Esophagus (tissue), 2 donors: ENCODE data around the gene CAPG. TPM values are rescaled to one million over a fixed set of nuclear protein-coding genes. Genes with fewer than 3 reads are reported as not detected.

Source experiments
- H3K27ac ChIP-seq, 2 donors: one replicate each; pipeline ENCODE4 v1.5.1; 2013; ENCODE audit warnings: low read depth in 2 of 2, mild to moderate bottlenecking in 2 of 2, inconsistent platforms in 1 of 2, low read length in 1 of 2, moderate library complexity in 1 of 2
- H3K27me3 ChIP-seq, 2 donors: one replicate each; pipeline ENCODE4 v1.6.1; 2013; ENCODE audit warnings: low read length in 2 of 2, control low read depth in 1 of 2, mild to moderate bottlenecking in 1 of 2; ENCODE audit not compliant: insufficient read depth in 2 of 2, control insufficient read depth in 1 of 2
- H3K36me3 ChIP-seq, 2 donors: one replicate each; pipeline ENCODE4 v1.6.1; 2013; ENCODE audit warnings: low read length in 1 of 2; ENCODE audit not compliant: control insufficient read depth in 2 of 2, insufficient read depth in 2 of 2
- H3K4me1 ChIP-seq, 2 donors: one replicate each; pipeline ENCODE4 v1.6.1; 2013; ENCODE audit warnings: low read length in 1 of 2; ENCODE audit not compliant: control insufficient read depth in 2 of 2, insufficient read depth in 2 of 2
- H3K4me3 ChIP-seq, 2 donors: one replicate each; pipeline ENCODE4 v1.5.1; 2013; ENCODE audit warnings: low read length in 2 of 2, mild to moderate bottlenecking in 2 of 2, low read depth in 1 of 2, moderate library complexity in 1 of 2
- H3K9me3 ChIP-seq, 2 donors: one replicate each; pipeline ENCODE4 v1.6.1; 2013; ENCODE audit warnings: mild to moderate bottlenecking in 2 of 2, low read depth in 1 of 2, low read length in 1 of 2, moderate library complexity in 1 of 2; ENCODE audit not compliant: control insufficient read depth in 2 of 2, insufficient read depth in 1 of 2
- WGBS, 2 donors: extraction: QIAGEN DNeasy Blood & Tissue Kit; methylation state at CpG; one replicate each; pipeline ENCODE4 v1.1.7; 2013; 5-methylcytosine and 5-hydroxymethylcytosine counted together
- polyA plus RNA-seq, 2 donors: library from polyadenylated mRNA; stranded (reverse); fragments of 200-250 nt; gene quantifications; one replicate each; pipeline ENCODE4 v1.2.3, GENCODE V29; 2013
- donor health status: healthy with polysubstance abuse.
- donor health status: Bipolar disorder and iron deficiency.

CAPG gene
- polyA plus RNA-seq, 2 donors: 273 to 297 TPM

GRCh38 chr2:85431570-85432205 lies 21.5 kb upstream of the CAPG start:
- no peaks in the 10 kb centered on the region for H3K27me3 ChIP-seq
- H3K9me3 ChIP-seq: no peaks in the 10 kb centered on the region
- H3K4me3 ChIP-seq: no peak overlapping the region
- H3K4me1 ChIP-seq: peaks cover 4 to 11% of the 10 kb centered on the region in 2 donors
- no peak overlapping the region for H3K27ac ChIP-seq
- H3K36me3 ChIP-seq: no peaks in the 10 kb centered on the region
- WGBS, 2 donors: 83% methylated on average over 10 of the region's 10 CpGs

DNA sequence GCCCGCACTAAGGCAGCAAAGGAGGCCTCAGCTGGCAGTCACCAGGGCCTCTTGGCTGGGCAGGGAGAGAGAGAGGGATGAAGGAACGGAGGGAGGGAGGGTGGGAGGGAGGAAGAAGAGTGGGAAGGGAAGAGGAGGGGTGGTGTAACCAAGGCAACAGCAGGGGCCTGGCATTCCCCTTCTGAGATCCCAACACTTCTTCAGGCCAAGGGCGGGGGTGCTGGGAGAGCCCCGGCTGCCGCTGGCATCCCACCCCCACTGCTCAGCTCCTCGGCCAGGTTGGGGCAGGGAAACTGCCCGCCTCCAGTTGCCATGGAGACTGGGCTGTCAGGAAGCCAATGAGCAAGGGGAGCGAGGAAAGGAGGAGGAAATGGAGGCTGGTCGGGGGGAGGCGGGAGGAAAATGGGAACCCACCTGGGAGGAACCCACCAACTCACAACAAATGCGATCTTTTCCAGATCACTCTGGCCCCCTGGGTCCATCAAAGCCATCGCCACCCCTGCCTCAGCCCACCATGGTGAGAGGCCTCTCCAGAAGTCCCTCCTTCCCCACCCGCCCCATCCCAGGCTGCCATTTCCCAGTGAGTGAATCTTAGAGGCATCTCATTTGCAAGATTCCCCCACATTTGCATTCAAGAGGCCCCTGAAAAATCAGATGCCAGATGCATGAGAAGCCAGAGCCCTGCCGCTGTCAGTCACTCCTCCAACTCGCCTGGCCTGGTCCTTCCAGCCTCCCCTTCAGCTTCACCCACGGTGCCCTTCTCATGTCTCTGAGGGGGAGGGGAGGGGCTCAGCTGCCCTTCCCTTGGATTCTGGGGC lies 20.8 kb upstream of the CAPG start:
- H3K4me3 ChIP-seq: no peak overlapping the region
- H3K27me3 ChIP-seq: no peaks in the 10 kb centered on the region
- H3K4me1 ChIP-seq: peaks cover 4 to 9% of the 10 kb centered on the region in 2 donors
- no peak overlapping the region for H3K27ac ChIP-seq
- WGBS, 2 donors: 65 to 78% methylated on average over 14 to 16 of the region's 16 CpGs
- H3K36me3 ChIP-seq: no peaks in the 10 kb centered on the region
- no peaks in the 10 kb centered on the region for H3K9me3 ChIP-seq

DNA sequence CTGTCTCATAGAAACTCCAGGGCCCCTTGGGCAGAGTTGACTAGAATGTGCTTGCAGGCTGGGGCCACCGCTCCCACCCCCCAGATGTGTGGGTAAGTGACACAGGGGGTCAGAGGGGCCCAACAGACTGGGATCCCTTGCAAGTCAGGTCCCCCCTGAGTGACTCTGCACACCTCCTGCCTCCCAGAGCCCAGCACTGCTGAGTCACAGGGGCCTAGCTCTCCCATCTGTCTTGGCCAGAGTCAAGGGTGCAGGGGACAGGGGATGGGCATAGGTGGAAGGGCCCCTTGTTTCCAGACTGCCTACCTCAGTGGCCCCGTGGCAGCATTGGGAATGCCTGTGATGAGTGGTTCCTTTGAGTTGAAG lies 19.7 kb upstream of the CAPG start:
- Histone ChIP-seq H3K36me3 (no peaks in the 10 kb centered on the region), H3K9me3 (no peaks in the 10 kb centered on the region), H3K27ac (no peak overlapping the region), H3K4me1 (peaks cover 4 to 9% of the 10 kb centered on the region in 2 donors), H3K27me3 (no peaks in the 10 kb centered on the region), H3K4me3 (no peak overlapping the region)
- WGBS, 2 donors: 86 to 94% methylated on average over 2 of the region's 2 CpGs

DNA sequence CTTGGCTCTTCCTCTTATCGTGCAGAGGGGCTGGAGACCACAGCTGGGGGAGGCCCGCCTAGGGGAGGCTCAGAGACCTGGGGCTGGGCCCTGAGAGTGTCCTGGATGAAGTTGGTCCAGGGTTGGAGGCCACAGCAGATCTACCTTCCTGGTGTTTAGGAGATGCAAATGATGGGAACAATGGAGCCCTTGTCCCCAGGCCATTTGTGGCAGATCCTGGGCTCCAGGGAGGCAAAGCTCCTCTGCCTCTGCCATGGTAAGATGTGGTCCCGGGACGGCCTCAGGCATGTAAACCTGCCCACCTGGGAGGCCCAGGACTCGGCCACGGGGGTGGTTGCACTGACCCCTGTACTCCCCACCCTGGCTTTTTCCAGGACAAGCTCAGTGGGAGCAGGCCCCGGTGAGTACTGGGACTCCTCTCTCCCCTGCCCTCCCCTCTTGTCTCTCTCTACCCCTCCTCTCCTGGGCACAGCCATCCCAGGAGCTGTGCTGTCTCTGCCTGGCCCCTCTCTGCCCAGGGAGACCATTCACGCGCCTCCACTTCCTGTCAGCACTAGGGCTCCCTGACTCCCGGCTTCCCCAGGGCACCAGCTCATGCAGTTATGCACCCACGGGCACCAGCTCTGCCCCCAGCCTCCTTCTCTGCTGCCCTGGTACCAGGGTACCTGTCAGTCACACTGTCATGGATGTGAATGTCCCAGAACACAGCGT lies 19.2 kb upstream of the CAPG start:
- Histone ChIP-seq H3K9me3 (no peaks in the 10 kb centered on the region), H3K4me3 (no peak overlapping the region), H3K27ac (no peak overlapping the region), H3K36me3 (no peaks in the 10 kb centered on the region), H3K4me1 (peaks cover 4 to 9% of the 10 kb centered on the region in 2 donors), H3K27me3 (no peaks in the 10 kb centered on the region)
- WGBS, 2 donors: 84 to 85% methylated on average over 12 of the region's 12 CpGs

GRCh38 chr2:85428343-85428881 lies 18.2 kb upstream of the CAPG start:
- Histone ChIP-seq H3K4me3 (no peak overlapping the region), H3K27me3 (no peaks in the 10 kb centered on the region), H3K4me1 (peaks cover 0 to 2% of the 10 kb centered on the region in 2 donors), H3K27ac (no peak overlapping the region), H3K9me3 (no peaks in the 10 kb centered on the region), H3K36me3 (no peaks in the 10 kb centered on the region)
- WGBS, 2 donors: 77 to 81% methylated on average over 7 of the region's 7 CpGs

DNA sequence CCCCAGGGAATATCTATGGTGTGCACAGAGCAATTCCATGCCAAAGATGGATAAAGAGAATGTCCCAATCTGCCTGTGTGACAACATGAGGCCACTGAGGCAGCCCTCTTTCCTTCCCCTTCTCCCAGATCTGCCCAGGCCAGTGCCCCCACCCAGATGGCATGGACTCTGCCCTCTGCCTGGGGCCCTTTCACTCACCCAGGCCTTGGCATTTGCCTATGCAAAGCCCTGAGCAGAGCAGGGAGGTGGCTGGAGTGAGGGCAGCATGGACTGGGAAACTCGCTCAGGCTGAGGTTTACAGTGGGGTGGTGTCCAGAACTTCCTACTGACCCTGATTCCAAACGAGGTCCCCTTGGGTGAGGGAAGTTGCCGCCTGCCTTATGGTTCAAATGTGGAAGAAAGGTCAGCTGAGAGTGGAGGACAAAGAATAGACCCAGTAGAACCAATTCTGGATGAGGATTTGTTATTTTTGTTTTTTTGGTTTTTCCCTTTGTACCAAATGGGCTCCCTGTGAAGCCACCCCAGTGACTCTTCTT lies 17.2 kb upstream of the CAPG start:
- Histone ChIP-seq H3K9me3 (no peaks in the 10 kb centered on the region), H3K36me3 (no peaks in the 10 kb centered on the region), H3K27me3 (no peaks in the 10 kb centered on the region), H3K27ac (no peak overlapping the region), H3K4me3 (no peak overlapping the region), H3K4me1 (peaks cover 0 to 2% of the 10 kb centered on the region in 2 donors)
- 56 to 75% methylated on average over 3 of the region's 3 CpGs for WGBS, 2 donors

DNA sequence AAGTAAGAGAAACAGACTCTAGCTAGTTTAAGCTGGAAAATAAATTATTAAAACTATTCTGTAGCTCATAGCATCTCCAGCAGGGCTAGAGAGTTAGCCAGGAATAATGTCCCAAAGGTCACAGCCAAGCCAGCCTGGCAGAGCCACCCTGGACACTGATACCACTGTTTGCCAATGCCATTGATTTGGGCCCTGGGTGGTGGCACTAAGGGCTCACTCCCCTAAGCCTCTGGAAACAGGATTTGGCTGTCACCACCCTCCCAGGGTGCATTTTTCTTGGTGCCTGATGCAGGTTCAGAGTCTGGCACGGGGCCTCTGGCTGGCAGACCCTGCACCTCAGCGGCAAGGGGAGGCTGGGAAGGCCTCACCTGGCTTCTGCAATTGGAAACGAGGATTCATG lies 15.4 kb upstream of the CAPG start:
- Histone ChIP-seq H3K27me3 (no peaks in the 10 kb centered on the region), H3K9me3 (no peaks in the 10 kb centered on the region), H3K27ac (no peak overlapping the region), H3K36me3 (no peaks in the 10 kb centered on the region), H3K4me3 (no peak overlapping the region), H3K4me1 (peaks cover 7 to 10% of the 10 kb centered on the region in 2 donors)
- 78 to 88% methylated on average over 3 of the region's 3 CpGs for WGBS, 2 donors

GRCh38 chr2:85423525-85423924 lies 13.4 kb upstream of the CAPG start:
- WGBS, 2 donors: 76 to 79% methylated on average over 5 of the region's 5 CpGs
- Histone ChIP-seq H3K9me3 (no peaks in the 10 kb centered on the region), H3K27me3 (no peaks in the 10 kb centered on the region), H3K4me3 (no peak overlapping the region), H3K36me3 (no peaks in the 10 kb centered on the region), H3K4me1 (peaks cover 11 to 17% of the 10 kb centered on the region in 2 donors), H3K27ac (no peak overlapping the region)

DNA sequence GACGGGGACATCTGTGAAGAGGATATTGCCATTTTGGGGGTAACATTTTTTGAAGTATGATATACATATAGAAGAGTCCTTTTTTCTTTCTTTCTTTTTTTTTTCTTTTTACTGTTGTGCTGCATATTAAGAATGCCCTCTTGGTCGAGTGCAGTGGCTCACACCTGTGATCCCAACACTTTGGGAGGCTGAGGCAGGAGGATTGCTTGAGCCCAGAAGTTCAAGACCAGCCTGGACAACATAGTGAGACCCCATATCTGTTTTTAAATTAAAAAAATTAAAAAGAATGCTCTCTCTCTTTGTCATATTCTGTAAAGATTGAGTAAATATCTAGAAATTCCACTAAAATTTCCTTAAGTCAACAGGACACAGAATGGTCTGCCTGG lies 11.9 kb upstream of the CAPG start:
- Histone ChIP-seq H3K27ac (no peak overlapping the region), H3K4me3 (no peak overlapping the region), H3K36me3 (no peaks in the 10 kb centered on the region), H3K4me1 (peaks cover 11 to 21% of the 10 kb centered on the region in 2 donors), H3K9me3 (no peaks in the 10 kb centered on the region), H3K27me3 (no peaks in the 10 kb centered on the region)
- WGBS, 2 donors: 78 to 89% methylated on average over 2 of the region's 2 CpGs
